SK-N-SH treated with all-trans-retinoic acid at 6 μM for 48 hours (cell line): ENCODE results near the gene ZNF664.

Experiments
- ARNTL ChIP-seq: fragments of 450-650 bp; formaldehyde crosslinking; IDR thresholded peaks from 2 replicates; pipeline ENCODE4 v1.5.0; 2020; ENCODE audit warnings: low read depth, mild to moderate bottlenecking, moderate library complexity, borderline replicate concordance
- BACH2 ChIP-seq: fragments of 250-450 bp; sonication (Bioruptor Pico); IDR thresholded peaks from 2 replicates; pipeline ENCODE4 v1.9.0; 2021; ENCODE audit warnings: mild to moderate bottlenecking, borderline replicate concordance
- CSDC2 ChIP-seq: fragments of 250-450 bp; sonication (Bioruptor Pico); IDR thresholded peaks from 2 replicates; pipeline ENCODE4 v1.5.0; 2020; ENCODE audit warnings: mild to moderate bottlenecking, moderate library complexity
- OSR1 ChIP-seq: fragments of 250-450 bp; sonication (Bioruptor Pico); IDR thresholded peaks from 2 replicates; pipeline ENCODE4 v1.8.0; 2022; ENCODE audit warnings: moderate library complexity, mild to moderate bottlenecking, inconsistent platforms
- PPARA ChIP-seq: fragments of 250-450 bp; sonication (Bioruptor Pico); IDR thresholded peaks from 2 replicates; pipeline ENCODE4 v1.5.0; 2020; ENCODE audit warnings: mild to moderate bottlenecking, borderline replicate concordance
- ZC3H10 ChIP-seq: fragments of 250-450 bp; sonication (Bioruptor Pico); IDR thresholded peaks from 2 replicates; pipeline ENCODE4 v1.5.1; 2021; ENCODE audit warnings: mild to moderate bottlenecking, moderate library complexity
- ZFP30 ChIP-seq: fragments of 450-650 bp; formaldehyde crosslinking; IDR thresholded peaks from 2 replicates; pipeline ENCODE4 v1.5.0; 2022; ENCODE audit warnings: mild to moderate bottlenecking, moderate library complexity
- ZNF8 ChIP-seq: fragments of 450-650 bp; formaldehyde crosslinking; IDR thresholded peaks from 2 replicates; pipeline ENCODE4 v1.5.0; 2020; ENCODE audit warnings: mild to moderate bottlenecking, moderate library complexity
- TF ChIP-seq, protein P1 (sequence below): fragments of 250-450 bp; sonication (Bioruptor Pico); IDR thresholded peaks from 2 replicates; pipeline ENCODE4 v1.8.0; 2020; ENCODE audit warnings: mild to moderate bottlenecking, moderate library complexity, borderline replicate concordance
- TF ChIP-seq, protein P2 (sequence below): fragments of 250-450 bp; sonication (Bioruptor Pico); IDR thresholded peaks from 2 replicates; pipeline ENCODE4 v1.5.1; 2021; ENCODE audit warnings: mild to moderate bottlenecking, moderate library complexity
- TF ChIP-seq, protein P3 (sequence below): fragments of 250-450 bp; sonication (Bioruptor Pico); IDR thresholded peaks from 2 replicates; pipeline ENCODE4 v1.5.1; 2020; ENCODE audit warnings: low read depth, mild to moderate bottlenecking, moderate library complexity

DNA sequence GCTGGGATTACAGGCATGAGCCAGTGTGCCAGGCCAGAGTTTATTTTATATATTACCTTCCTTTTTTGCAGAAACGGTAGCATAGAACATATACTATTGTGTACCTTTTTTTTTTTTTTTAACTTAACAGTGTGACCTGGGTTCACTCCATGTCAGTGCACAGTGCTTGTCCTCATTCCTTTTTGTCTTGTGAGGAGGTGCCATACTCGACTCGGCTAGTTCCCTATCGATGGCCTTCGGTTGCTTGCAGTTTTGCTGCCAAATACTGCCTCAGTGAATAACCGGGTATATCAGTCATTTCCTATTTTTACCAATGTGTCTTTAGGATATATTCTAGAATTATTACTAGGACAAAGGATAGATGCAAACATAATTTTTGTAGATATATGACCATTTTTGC lies 36.8 kb downstream of the ZNF664 start:
- TF ChIP-seq ZNF8, result no peak
- TF ChIP-seq, protein P1, sequence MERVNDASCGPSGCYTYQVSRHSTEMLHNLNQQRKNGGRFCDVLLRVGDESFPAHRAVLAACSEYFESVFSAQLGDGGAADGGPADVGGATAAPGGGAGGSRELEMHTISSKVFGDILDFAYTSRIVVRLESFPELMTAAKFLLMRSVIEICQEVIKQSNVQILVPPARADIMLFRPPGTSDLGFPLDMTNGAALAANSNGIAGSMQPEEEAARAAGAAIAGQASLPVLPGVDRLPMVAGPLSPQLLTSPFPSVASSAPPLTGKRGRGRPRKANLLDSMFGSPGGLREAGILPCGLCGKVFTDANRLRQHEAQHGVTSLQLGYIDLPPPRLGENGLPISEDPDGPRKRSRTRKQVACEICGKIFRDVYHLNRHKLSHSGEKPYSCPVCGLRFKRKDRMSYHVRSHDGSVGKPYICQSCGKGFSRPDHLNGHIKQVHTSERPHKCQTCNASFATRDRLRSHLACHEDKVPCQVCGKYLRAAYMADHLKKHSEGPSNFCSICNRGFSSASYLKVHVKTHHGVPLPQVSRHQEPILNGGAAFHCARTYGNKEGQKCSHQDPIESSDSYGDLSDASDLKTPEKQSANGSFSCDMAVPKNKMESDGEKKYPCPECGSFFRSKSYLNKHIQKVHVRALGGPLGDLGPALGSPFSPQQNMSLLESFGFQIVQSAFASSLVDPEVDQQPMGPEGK (CRISPR knock-in tag), result no peak
- TF ChIP-seq CSDC2, result no peak
- TF ChIP-seq BACH2 (CRISPR knock-in tag), result no peak
- no peak for TF ChIP-seq ARNTL (CRISPR knock-in tag)
- TF ChIP-seq PPARA (CRISPR knock-in tag), result no peak
- TF ChIP-seq ZFP30, result no peak
- TF ChIP-seq, protein P2, sequence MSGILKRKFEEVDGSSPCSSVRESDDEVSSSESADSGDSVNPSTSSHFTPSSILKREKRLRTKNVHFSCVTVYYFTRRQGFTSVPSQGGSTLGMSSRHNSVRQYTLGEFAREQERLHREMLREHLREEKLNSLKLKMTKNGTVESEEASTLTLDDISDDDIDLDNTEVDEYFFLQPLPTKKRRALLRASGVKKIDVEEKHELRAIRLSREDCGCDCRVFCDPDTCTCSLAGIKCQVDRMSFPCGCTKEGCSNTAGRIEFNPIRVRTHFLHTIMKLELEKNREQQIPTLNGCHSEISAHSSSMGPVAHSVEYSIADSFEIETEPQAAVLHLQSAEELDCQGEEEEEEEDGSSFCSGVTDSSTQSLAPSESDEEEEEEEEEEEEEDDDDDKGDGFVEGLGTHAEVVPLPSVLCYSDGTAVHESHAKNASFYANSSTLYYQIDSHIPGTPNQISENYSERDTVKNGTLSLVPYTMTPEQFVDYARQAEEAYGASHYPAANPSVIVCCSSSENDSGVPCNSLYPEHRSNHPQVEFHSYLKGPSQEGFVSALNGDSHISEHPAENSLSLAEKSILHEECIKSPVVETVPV (CRISPR knock-in tag), result no peak
- TF ChIP-seq, protein P3, sequence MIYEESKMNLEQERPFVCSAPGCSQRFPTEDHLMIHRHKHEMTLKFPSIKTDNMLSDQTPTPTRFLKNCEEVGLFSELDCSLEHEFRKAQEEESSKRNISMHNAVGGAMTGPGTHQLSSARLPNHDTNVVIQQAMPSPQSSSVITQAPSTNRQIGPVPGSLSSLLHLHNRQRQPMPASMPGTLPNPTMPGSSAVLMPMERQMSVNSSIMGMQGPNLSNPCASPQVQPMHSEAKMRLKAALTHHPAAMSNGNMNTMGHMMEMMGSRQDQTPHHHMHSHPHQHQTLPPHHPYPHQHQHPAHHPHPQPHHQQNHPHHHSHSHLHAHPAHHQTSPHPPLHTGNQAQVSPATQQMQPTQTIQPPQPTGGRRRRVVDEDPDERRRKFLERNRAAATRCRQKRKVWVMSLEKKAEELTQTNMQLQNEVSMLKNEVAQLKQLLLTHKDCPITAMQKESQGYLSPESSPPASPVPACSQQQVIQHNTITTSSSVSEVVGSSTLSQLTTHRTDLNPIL, result no peak
- no peak for TF ChIP-seq OSR1 (CRISPR knock-in tag)
- TF ChIP-seq ZC3H10, result no peak
